ENCODE measurements around the gene TMEM243.

The TMEM243 gene

DNA sequence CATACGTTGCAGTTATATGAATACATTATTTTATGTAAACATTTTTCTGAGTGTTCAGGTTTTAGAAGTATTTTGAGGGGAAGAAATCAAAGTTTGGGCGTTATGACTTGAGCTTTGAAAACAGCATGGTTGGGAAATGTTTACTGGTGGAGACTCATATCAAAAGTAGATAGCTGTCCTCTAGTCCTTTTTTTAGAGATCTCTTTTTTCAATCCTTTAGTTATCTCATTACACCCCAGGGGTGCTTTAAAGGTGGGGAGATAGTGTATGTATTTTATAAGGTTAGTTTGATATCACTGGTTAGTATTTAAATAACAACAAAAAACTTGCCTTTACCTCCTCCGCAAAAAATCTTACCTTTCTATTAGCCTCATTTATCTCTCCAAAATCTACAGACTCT, 65.0 kb downstream of the TMEM243 start:
- DNase-seq = no peak

DNA sequence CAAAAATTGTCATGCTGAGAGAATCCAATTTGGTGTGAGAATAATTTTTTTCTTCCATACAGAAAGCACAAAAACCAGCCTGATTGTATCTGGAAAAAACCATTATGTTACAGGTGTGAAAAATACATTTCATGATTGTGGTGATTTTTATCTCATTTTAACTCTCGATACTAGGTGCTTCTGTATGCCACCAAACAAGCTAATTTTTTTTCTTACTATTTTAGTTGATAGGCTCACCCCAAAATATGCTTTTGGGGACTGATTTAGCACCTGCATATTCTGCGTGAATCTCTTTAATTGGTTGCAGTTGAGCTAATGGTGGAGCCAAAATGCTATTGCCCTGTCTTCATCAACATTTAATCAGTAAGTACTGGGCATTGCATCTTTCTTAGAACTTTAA, 65.4 kb downstream of the TMEM243 start:
- no peak for DNase-seq

DNA sequence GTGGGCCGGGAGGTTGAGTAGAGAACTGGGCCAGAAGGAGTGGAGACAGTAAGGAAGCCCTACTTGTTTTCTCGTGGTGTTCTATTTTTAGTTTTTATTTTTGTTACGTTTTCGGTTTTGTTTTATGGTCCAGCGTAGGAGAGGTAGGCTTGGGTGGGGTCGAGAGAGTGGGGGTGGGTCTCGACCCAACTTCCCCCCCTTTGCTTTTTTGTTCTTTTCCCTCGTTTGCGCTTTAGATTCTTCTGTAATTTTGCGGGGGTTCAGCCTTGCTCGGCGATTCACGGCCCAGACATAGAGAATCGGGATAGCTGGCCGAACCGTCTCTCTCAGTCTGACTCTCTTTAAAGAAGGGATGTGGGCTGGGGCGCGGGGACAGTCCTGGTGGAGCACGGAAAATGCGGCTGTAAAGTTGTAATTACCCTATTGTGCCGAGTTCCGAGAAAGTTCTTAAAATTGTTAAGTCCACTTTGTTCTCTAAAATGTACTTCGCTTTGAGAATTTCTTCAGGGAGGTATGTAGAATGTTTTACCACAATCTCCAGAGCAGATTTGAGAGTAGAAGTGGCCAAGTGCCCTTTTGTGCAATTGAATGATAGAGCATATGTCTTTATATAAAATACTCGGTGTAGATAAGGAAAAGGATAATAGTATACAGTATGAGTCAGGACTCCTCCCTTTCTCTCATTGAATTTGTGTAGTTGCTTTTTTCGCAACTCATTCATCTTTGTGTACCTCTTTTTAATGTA, 66.5 kb downstream of the TMEM243 start:
- peak; percentile 37 for DNase-seq

DNA sequence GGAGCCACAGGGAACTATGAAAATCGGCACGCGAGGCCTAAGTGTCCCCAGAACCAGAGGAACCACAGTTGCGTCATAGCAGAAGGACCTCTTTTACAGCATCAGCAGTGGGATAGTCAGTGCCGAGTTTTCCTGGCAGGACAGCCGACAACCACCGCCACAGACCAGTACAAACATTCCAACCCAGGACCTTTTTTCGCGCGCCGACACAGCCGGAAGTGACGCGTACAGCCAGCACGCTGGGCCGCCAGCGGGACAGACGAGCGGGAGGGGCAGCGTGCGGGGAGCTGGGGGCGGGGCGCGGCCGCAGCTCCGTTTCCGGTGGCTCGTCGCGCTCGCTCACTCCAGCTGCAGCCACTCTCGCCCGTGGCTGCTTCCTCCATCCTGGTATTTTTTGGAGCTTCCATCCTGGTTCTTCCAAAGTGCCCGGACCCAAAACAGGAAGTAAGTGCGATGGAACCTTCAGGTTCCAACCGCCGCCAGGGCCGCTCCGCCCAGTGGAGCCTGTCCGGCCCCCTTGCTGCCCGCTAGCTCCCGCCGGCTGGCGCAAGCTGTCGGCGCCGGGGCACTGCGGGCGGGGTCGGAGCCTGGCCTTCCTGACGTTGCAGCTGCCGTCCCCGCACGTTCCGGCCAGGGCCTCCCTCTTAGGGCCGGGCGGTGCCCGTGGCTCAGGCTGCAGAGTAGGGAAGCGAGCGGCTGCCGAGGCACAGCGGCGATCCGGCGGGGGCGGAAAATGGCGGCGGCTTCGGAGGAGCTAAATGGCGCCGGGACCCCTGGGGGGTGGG, 67.2 kb downstream of the TMEM243 start, which contains the start of gene DMTF1:
Gene DMTF1 (plus strand): TSS at position 342 of the 785 bp plus-strand sequence. CDS start 12,489 bp downstream, outside the sequence.
- peak; percentile 94 for DNase-seq

DNA sequence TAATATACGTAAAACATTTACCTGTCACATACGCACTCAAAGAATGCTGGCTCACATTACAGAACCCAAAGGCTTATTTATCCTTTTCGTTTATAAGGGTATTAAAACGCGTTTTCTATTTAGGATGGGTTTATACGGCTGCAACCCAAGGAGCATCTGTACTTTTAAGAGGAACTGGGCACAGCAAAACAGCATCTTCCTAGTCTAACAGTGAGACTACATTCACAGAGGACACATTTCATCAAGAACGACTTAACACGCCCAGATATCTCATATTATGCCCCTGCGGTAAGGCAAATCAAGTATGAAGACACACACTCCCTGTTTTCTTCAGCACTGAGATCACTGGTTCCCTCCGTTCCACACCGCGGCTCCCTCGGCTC, 67.8 kb downstream of the TMEM243 start:
- no peak for DNase-seq

DNA sequence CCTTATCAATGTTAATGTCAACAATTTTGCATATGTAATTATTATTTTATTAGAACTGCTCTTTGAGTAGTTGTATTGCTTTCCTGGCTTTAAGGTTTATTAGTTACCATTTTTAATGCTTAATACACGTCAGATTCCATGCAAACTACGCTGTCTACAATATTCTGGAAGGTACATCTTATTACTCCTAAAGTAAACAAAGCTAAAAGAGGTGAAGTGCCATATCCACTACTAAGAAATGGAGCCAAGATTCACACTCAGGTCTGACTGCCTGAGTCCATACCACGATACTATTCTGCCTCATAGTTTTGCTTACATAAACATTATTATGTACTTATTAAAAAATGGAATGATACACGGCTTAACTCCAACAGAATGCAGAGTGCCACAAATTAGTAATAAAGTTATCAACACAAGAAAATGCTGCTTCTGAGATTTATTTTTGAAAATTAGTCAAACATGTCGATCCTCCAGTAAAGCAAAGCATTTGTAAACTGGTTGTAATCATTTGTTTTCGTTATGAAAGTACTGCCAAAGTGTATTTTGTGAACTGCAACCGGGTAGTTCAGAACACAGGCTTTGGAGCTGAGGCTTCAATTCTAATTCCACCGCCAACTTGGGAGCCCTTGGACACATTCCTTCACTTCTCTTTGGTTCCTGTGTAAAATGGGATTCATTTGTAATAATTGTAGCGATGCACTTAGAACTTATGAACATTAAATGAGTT, 68.4 kb downstream of the TMEM243 start:
- DNase-seq = peak; percentile 10

DNA sequence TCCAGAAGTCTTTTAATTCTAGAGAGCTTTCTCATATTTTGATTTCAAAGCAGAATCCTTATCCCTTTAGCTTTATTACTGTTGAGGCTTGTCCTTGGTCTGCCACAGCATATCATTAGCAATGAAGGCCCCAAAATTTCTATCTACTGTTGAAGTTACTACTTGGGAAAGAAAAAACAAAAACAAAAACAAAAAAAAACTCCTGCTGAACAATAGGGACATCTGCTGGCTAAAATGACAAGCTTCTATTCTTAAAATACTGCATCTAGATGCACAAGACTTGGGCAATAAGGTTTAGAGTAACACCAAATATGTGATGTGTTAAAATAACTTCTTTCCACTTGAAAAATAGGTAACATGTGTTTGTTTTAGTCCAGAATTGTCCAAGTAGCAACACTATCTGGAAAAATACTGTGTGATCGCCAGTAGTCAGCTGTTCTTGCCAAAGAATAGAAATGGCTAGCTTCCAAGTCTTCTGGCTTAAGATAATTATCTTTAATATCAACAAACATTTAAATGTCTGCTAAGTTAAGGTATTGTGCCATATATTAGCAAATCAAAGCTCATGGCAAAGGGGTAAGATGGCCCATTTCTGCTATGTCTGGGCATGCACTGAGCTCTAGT, 71.1 kb downstream of the TMEM243 start:
- DNase-seq = peak; percentile 45

DNA sequence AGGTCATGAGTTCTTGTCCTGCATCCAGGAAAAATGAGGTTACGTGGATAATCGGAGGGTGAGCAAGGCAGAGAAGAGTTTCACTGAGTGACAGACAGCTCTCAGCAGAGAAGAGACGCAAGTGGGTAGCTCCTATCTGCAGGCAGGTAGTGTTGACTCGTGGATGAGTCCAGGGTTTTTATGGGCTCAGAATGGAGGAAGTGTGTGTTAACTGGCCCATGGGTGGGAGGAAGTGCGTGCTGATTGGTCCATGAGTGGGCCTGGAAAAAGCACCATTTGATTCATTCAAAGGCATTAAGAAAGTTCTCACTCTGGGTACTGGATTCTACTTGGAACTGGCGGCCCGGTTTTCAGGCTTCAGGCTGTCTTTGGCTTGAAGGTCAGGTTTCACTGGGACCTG, 72.0 kb downstream of the TMEM243 start:
- no peak for DNase-seq

DNA sequence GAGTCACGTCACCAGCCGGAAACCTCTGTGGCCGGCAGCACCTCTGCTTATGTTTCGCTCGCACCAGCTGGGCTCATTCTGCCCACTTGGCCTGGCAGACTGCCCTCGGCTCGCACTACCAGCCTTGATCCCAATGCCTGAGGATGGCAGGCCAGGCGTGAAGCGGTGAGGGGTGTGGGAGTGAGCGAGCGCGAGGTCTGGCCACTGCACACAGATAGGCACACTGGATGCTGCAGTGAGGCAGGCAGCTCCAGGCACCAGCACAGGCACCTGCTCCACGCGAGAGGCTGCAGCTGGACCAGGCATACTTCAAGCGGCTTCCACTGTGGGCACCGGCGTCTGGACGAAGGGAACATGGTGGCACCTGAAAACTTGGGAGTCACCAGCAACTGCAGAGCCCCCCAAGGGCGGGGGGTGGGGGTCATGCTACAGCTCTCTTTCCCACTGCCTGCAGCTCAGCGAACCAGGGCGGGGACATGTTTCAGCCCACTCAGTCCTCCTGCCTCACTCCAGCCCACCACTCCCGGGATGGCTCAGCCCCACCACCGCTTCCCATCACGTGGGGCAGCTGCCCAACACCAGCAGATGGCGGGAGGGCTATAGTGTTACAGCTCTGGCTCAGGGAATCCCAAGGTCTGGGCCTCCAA, 72.7 kb downstream of the TMEM243 start:
- no peak for DNase-seq

Measured in HCEC 1CT (cell line).